Activated T-helper 1 cell treated with anti-CD3 and anti-CD28 coated beads, Interleukin-2, amount 50 U/mL, for 16 hours (primary cell): ENCODE results near the gene EN1.
A peak's percentile ranks its signal among the peaks of the same experiment; 100 is the strongest.

Experiments
- DNase-seq, 2 donors: peaks; one replicate each; pipeline ENCODE4 v3.0.0-alpha.2; 2020; ENCODE audit warnings: low read depth in 1 of 2, low spot score in 1 of 2

The EN1 gene

GRCh38 chr2:118856330-118856977 is 9.0 kb upstream of the EN1 start:
- no peak for DNase-seq

GRCh38 chr2:118855451-118856279 is 8.2 kb upstream of the EN1 start:
- peak; percentile 63 to 75 for DNase-seq

- DNase-seq = no peak
These were observed 7.3 kb upstream of the EN1 start for GRCh38 chr2:118854507-118855345.

GRCh38 chr2:118853651-118854291 is 6.3 kb upstream of the EN1 start:
- DNase-seq = no peak

- DNase-seq = no peak
These were observed 5.7 kb upstream of the EN1 start for GRCh38 chr2:118853129-118853640.

GRCh38 chr2:118852605-118853128 is 5.2 kb upstream of the EN1 start:
- no peak for DNase-seq

GRCh38 chr2:118851650-118852049 is 4.2 kb upstream of the EN1 start:
- DNase-seq = no peak

GRCh38 chr2:118850901-118851415 is 3.5 kb upstream of the EN1 start:
- no peak for DNase-seq

GRCh38 chr2:118850168-118850900 is 2.9 kb upstream of the EN1 start:
- no peak for DNase-seq

GRCh38 chr2:118849226-118850167 is 2.0 kb upstream of the EN1 start:
- no peak for DNase-seq

- no peak for DNase-seq
These were observed 1.2 kb upstream of the EN1 start for GRCh38 chr2:118848381-118849225.

GRCh38 chr2:118847762-118848172 is 319 bp upstream of the EN1 start:
- no peak for DNase-seq

- no peak for DNase-seq
These were observed 951 bp downstream of the EN1 start for GRCh38 chr2:118846442-118846952.

GRCh38 chr2:118845522-118846441 is 1.7 kb downstream of the EN1 start:
- DNase-seq = no peak

- DNase-seq = no peak
These were observed 2.4 kb downstream of the EN1 start for GRCh38 chr2:118845005-118845521.

- no peak for DNase-seq
These were observed 3.0 kb downstream of the EN1 start for GRCh38 chr2:118844261-118845004.
